ES-I3 (cell line): ENCODE measurements around the gene PBX4.

Experiments used
- H3K36me3 ChIP-seq: 2 replicates; pipeline ENCODE4 v1.6.1; 2013; ENCODE audit warnings: mild to moderate bottlenecking, low read length, control low read depth, moderate library complexity; ENCODE audit not compliant: insufficient read depth
- H3K4me1 ChIP-seq: 2 replicates; pipeline ENCODE4 v1.6.1; 2013; ENCODE audit warnings: mild to moderate bottlenecking, control low read depth, low read length; ENCODE audit not compliant: insufficient read depth
- H3K9ac ChIP-seq: 2 replicates; pipeline ENCODE4 v1.6.1; 2013; ENCODE audit warnings: low read depth, mild to moderate bottlenecking, low read length, moderate library complexity
- H3K9me3 ChIP-seq: 2 replicates; pipeline ENCODE4 v1.6.1; 2013; ENCODE audit warnings: mild to moderate bottlenecking, low read length, moderate library complexity; ENCODE audit not compliant: control insufficient read depth, insufficient read depth

Gene PBX4

DNA sequence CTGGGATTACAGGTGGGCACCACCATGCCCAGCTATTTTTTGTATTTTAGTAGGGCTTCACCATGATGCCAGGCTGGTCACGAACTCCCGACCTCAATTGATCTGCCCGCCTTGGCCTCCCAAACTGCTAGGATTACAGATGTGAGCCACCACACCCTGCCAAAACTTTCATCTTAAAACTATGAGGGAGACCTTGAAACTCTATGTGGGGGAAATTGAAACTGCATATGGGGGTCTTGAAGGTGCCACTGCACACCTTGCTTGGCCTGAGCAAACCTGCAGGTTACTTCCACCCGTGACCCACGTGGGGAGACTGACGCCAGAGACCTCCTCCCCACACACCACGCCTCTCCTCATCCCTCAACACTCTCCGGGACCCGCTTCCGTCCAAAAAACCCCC is 64.8 kb downstream of the PBX4 start:
- H3K4me1 ChIP-seq: peaks cover 5% of the 10 kb centered on the region; the same call in 1 of the 2 replicates
- H3K36me3 ChIP-seq: no peaks in the 10 kb centered on the region
- H3K9ac ChIP-seq: no peak overlapping the region
- no peaks in the 10 kb centered on the region for H3K9me3 ChIP-seq

GRCh38 chr19:19552798-19553197 is 65.7 kb downstream of the PBX4 start:
- Histone ChIP-seq H3K9ac (no peak overlapping the region), H3K4me1 (peaks cover 5% of the 10 kb centered on the region; the same call in 1 of the 2 replicates), H3K36me3 (no peaks in the 10 kb centered on the region), H3K9me3 (no peaks in the 10 kb centered on the region)

DNA sequence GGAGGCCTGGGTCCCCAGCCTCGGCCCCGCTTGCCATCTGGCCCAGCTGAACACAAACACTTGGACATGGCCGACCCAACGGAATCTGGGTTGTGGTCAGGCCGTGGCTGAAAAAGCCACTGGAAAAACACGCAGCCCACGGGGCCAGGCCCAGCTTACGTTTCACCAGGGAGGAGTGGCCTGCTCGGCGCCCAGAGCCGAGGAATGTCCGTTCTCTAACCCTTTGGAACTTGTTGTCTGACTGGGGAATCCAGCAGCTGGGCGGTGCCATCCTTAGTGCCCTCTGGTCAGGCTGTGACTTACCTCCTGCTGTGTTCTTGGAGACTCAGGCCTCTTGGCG is 66.7 kb downstream of the PBX4 start:
- no peaks in the 10 kb centered on the region for H3K9me3 ChIP-seq
- H3K9ac ChIP-seq: no peak overlapping the region
- H3K4me1 ChIP-seq: peaks cover 5% of the 10 kb centered on the region; the same call in 1 of the 2 replicates
- H3K36me3 ChIP-seq: no peaks in the 10 kb centered on the region

GRCh38 chr19:19550972-19551852 is 67.3 kb downstream of the PBX4 start:
- Histone ChIP-seq H3K4me1 (peaks cover 5% of the 10 kb centered on the region; the same call in 1 of the 2 replicates), H3K9me3 (no peaks in the 10 kb centered on the region), H3K36me3 (no peaks in the 10 kb centered on the region), H3K9ac (no peak overlapping the region)

DNA sequence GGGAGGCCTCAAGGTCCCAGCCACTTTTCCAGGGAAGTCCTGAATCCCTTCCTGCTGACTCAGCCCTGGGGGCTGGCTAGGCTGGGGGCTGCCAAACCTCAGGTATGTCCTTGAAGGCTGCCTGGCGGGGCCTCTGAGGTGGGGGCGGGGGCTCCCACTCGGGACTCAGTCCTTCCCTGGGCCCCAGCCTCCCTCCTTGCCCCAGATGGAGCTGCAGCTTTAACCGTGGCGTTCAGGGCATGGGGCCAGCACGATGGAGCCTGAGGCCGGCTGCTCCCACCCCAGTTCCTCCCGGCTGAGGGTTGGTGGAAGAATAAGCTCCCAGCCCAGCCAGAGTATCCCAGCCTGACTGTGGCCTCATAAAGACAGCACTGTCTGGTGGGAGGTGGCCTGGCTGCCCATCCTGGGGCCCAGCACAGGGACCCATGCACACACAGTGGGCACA is 68.0 kb downstream of the PBX4 start:
- Histone ChIP-seq H3K36me3 (no peaks in the 10 kb centered on the region), H3K9ac (no peak overlapping the region), H3K9me3 (no peaks in the 10 kb centered on the region), H3K4me1 (peaks cover 5% of the 10 kb centered on the region; the same call in 1 of the 2 replicates)

GRCh38 chr19:19549804-19550464 is 68.6 kb downstream of the PBX4 start:
- peaks cover 5% of the 10 kb centered on the region; the same call in 1 of the 2 replicates for H3K4me1 ChIP-seq
- H3K36me3 ChIP-seq: no peaks in the 10 kb centered on the region
- H3K9ac ChIP-seq: no peak overlapping the region
- no peaks in the 10 kb centered on the region for H3K9me3 ChIP-seq

GRCh38 chr19:19548915-19549759 is 69.3 kb downstream of the PBX4 start:
- Histone ChIP-seq H3K4me1 (peaks cover 5% of the 10 kb centered on the region; the same call in 1 of the 2 replicates), H3K9ac (no peak overlapping the region), H3K9me3 (no peaks in the 10 kb centered on the region), H3K36me3 (no peaks in the 10 kb centered on the region)

DNA sequence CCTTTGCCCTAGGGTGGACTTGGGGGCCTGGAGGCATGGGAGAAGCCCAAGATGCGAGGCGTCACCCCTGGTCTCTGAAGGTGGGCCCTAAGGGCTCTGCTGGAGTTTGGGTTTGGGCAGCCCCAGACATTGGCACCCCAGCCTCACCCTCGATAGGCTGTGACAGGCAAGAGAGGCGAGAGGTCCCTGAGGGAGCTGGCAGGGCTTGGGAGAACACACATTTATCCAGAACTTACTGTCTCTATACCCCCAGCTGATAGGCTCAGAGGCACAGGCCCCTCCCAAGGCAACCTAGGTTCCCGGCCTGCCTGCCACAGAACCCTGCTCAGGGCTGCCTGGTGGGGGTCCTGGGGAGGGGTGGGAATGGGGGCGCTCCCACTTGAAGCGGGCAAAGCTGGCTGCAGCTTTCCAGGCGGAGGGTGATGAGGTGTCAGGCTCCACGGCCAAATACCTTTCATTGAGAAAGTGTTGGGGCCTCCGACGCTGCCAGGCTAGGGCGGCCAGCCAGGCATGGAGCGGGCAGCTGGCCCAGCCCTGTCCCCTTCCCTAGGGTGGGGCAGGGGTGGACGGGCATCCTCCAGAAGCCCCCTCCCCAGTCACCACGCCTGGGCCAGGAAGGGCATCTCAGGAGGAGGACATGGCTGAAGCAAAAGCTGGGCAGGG is 70.7 kb downstream of the PBX4 start:
- Histone ChIP-seq H3K9ac (no peak overlapping the region), H3K36me3 (no peaks in the 10 kb centered on the region), H3K9me3 (no peaks in the 10 kb centered on the region), H3K4me1 (peaks cover 5% of the 10 kb centered on the region; the same call in 1 of the 2 replicates)

GRCh38 chr19:19546751-19547162 is 71.7 kb downstream of the PBX4 start:
- no peaks in the 10 kb centered on the region for H3K36me3 ChIP-seq
- no peak overlapping the region for H3K9ac ChIP-seq
- peaks cover 5% of the 10 kb centered on the region; the same call in 1 of the 2 replicates for H3K4me1 ChIP-seq
- no peaks in the 10 kb centered on the region for H3K9me3 ChIP-seq

DNA sequence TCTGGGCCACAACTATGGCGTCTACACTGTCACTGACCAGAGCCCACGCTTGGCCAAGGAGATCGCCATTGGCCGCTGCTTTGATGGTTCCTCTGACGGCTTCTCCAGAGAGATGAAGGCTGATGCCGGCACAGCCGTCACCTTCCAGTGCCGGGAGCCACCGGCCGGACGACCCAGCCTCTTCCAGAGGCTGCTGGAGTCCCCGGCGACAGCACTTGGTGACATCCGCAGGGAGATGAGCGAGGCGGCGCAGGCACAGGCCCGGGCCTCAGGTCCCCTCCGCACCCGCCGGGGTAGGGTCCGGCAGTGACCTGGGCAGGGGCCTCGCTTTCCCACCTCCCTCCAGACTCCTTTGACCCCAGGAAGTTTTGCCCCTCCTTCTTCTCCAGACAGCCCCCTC is 72.8 kb downstream of the PBX4 start:
- H3K36me3 ChIP-seq: no peaks in the 10 kb centered on the region
- H3K4me1 ChIP-seq: peaks cover 8% of the 10 kb centered on the region; the same call in 1 of the 2 replicates
- no peak overlapping the region for H3K9ac ChIP-seq
- no peaks in the 10 kb centered on the region for H3K9me3 ChIP-seq

- H3K9me3 ChIP-seq: no peaks in the 10 kb centered on the region
- H3K36me3 ChIP-seq: no peaks in the 10 kb centered on the region
- peaks cover 6% of the 10 kb centered on the region; the same call in 1 of the 2 replicates for H3K4me1 ChIP-seq
- no peak overlapping the region for H3K9ac ChIP-seq
Observed at GRCh38 chr19:19544954-19545591, 73.4 kb downstream of the PBX4 start.

DNA sequence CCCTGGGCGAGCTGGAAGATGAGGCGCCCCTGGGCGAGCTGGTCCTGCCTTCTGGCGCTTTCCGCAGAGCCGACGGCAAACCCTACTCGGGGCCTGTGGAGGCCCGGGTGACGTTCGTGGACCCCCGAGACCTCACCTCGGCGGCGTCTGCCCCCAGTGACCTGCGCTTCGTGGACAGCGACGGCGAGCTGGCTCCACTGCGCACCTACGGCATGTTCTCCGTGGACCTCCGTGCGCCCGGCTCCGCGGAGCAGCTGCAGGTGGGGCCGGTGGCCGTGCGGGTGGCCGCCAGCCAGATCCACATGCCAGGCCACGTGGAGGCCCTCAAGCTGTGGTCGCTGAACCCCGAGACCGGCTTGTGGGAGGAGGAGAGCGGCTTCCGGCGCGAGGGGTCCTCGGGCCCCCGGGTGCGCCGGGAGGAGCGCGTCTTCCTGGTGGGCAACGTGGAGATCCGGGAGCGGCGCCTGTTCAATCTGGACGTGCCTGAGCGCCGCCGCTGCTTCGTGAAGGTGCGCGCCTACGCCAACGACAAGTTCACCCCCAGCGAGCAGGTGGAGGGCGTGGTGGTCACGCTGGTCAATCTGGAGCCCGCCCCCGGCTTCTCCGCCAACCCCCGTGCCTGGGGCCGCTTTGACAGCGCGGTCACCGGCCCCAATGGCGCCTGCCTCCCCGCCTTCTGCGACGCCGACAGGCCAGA is 74.1 kb downstream of the PBX4 start:
- Histone ChIP-seq H3K9ac (no peak overlapping the region), H3K4me1 (0 out of 2 replicates have a peak, but pooled peaks cover 2% of the 10 kb centered on the region), H3K36me3 (no peaks in the 10 kb centered on the region), H3K9me3 (no peaks in the 10 kb centered on the region)

DNA sequence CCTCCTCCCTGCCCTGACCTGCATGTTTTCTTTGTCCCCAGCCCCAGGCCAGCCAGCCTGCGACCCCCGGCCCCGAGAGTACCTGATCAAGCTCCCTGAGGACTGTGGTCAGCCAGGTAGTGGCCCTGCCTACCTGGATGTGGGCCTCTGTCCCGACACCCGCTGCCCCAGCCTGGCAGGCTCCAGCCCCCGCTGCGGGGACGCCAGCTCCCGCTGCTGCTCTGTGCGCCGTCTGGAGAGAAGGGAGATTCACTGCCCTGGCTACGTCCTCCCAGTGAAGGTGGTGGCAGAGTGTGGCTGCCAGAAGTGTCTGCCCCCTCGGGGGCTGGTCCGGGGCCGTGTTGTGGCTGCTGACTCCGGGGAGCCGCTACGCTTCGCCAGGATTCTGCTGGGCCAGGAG is 74.8 kb downstream of the PBX4 start:
- no peaks in the 10 kb centered on the region for H3K36me3 ChIP-seq
- H3K9ac ChIP-seq: no peak overlapping the region
- no peaks in the 10 kb centered on the region for H3K9me3 ChIP-seq
- 0 out of 2 replicates have a peak, but pooled peaks cover 2% of the 10 kb centered on the region for H3K4me1 ChIP-seq
